Spleen (tissue), 11 donors: Measurements from ENCODE around the gene PTPN14. TPM values are rescaled to one million over a fixed set of nuclear protein-coding genes. Genes with fewer than 3 reads are reported as not detected.

Experiments used
- DNase-seq: peaks from one replicate; pipeline ENCODE4 v3.0.0-alpha.2; 2020
- H3K27ac ChIP-seq, 8 donors: fragments of 200-600 bp; sonication (generic) in 7 of 8; 1 replicate in 4 of 8; 2 replicates in 4 of 8; pipeline versions ENCODE4 v1.5.0 to v1.8.0; 2016 to 2021; ENCODE audit warnings: inconsistent platforms in 4 of 8, mild to moderate bottlenecking in 4 of 8, moderate library complexity in 1 of 8
- H3K27me3 ChIP-seq, 7 donors: fragments of 200-600 bp; sonication (generic) in 6 of 7; replicated peaks in 1 of 7; 1 replicate in 4 of 7; 2 replicates in 3 of 7; pipeline versions ENCODE4 v1.5.0 to v1.8.0; 2016 to 2021; ENCODE audit warnings: inconsistent platforms in 3 of 7, mild to moderate bottlenecking in 1 of 7
- H3K36me3 ChIP-seq, 6 donors: fragments of 200-600 bp; sonication (generic) in 5 of 6; 1 replicate in 4 of 6; 2 replicates in 2 of 6; pipeline versions ENCODE4 v1.5.0 to v1.8.0; 2016 to 2021; ENCODE audit warnings: inconsistent platforms in 2 of 6
- H3K4me1 ChIP-seq, 6 donors: fragments of 200-600 bp; sonication (generic) in 5 of 6; 1 replicate in 3 of 6; 2 replicates in 3 of 6; pipeline versions ENCODE4 v1.5.0 to v1.8.0; 2016 to 2021; ENCODE audit warnings: inconsistent platforms in 3 of 6
- H3K4me3 ChIP-seq, 8 donors: fragments of 200-600 bp; sonication (generic) in 7 of 8; 1 replicate in 4 of 8; 2 replicates in 4 of 8; pipeline versions ENCODE4 v1.5.0 to v1.8.0; 2016 to 2021; ENCODE audit warnings: inconsistent platforms in 4 of 8, mild to moderate bottlenecking in 4 of 8, moderate library complexity in 2 of 8
- H3K9me3 ChIP-seq, 8 donors: fragments of 200-600 bp; sonication (generic) in 7 of 8; 1 replicate in 4 of 8; 2 replicates in 4 of 8; pipeline versions ENCODE4 v1.5.0 to v1.8.0; 2016 to 2021; ENCODE audit warnings: inconsistent platforms in 4 of 8
- POLR2A ChIP-seq, 3 donors: fragments of 450-650 bp; IDR thresholded peaks; one replicate each; pipeline ENCODE4 v1.5.1; 2017; ENCODE audit warnings: antibody characterized with exemption in 3 of 3, mild to moderate bottlenecking in 1 of 3
- POLR2AphosphoS5 ChIP-seq, 3 donors: sonication (generic); formaldehyde crosslinking; IDR thresholded peaks; one replicate each; pipeline ENCODE4 v1.5.1; 2017; ENCODE audit warnings: antibody characterized with exemption in 3 of 3
- WGBS, 5 donors: extraction: QIAGEN DNeasy Blood & Tissue Kit in 3 of 5; methylation state at CpG; one replicate each; pipeline versions ENCODE4 v1.1.5 to v1.1.7; 2013 to 2018; 5-methylcytosine and 5-hydroxymethylcytosine counted together
- intact Hi-C: fragments of 100-400 bp; cut with DNase I; formaldehyde crosslinking; loops from one replicate; pipeline ENCODE4 v1.15.0; 2023; ENCODE audit warnings: low total_unique reads
- polyA plus RNA-seq, 3 donors: library from polyadenylated mRNA; stranded (reverse); fragments of 200-250 nt; gene quantifications; one replicate each; pipeline ENCODE4 v1.2.1, GENCODE V29; 2013
- total RNA-seq, 7 donors: library from RNA; depleted of rRNA in 3 of 7; stranded (reverse); fragments of >200 nt in 3 of 7; fragmentation: NEBNext Ultra II Directional in 4 of 7; extraction: Animal tissue kit (Norgen Biotek cat#: 25700) in 4 of 7; gene quantifications; one replicate each; pipeline versions ENCODE4 v1.1.0 to v1.2.1, GENCODE V29; 2016 to 2021
- TF ChIP-seq, protein P1 (sequence below), 11 experiments: fragments of 200-600 bp in 7 of 11; fragments of 450-650 bp in 4 of 11; sonication (generic) in 4 of 11; IDR thresholded peaks in 8 of 11; conservative IDR thresholded peaks in 3 of 11; 1 replicate in 7 of 11; 2 replicates in 4 of 11; pipeline versions ENCODE4 v1.4.0 to v1.8.0; 2016 to 2021; ENCODE audit warnings: antibody characterized with exemption in 11 of 11, inconsistent platforms in 4 of 11, mild to moderate bottlenecking in 1 of 11
- donor health status: healthy with polysubstance abuse.
- donor health status: DM: no; HTN: no; CAD: no; lungs with moderate emphysema.
- donor health status: DM: no; HTN: no; CAD: no.
- donor health status: Bipolar disorder and iron deficiency.
- donor health status: healthy.
- donor health status: DM: no; HTN: no; CAD: no.
- donor health status: DM: yes; HTN: yes; CAD: no.

Gene PTPN14
- total and polyA plus RNA-seq, 10 donors = 0.83 to 28.5 (median 16.8) TPM

DNA sequence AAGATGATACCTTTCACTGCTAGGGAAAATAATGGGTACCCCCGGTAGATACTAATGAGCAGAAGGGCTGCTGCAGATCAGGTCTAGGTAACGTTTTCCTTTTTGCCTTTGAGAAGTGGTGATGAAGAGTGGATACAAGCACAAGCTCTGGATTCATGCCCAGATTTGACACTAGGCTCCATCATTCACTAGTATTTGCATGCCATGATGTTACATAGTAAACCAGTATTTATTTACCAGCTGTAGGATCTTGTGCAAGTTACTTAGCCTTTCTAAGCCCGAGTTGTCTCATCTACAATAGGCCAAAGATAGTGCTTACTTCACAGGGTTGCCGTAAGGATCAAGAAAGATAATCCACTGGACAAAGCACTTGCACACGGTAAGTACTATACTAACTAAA lies 14.2 kb downstream of the PTPN14 start:
- Histone ChIP-seq H3K36me3 (no peaks in the 10 kb centered on the region), H3K4me3 (no peak overlapping the region), H3K27me3 (no peaks in the 10 kb centered on the region), H3K9me3 (no peaks in the 10 kb centered on the region), H3K27ac (no peak overlapping the region), H3K4me1 (peaks cover 0 to 7% (median 2%) of the 10 kb centered on the region in 6 donors)
- DNase-seq = no peak
- TF ChIP-seq, protein P1, sequence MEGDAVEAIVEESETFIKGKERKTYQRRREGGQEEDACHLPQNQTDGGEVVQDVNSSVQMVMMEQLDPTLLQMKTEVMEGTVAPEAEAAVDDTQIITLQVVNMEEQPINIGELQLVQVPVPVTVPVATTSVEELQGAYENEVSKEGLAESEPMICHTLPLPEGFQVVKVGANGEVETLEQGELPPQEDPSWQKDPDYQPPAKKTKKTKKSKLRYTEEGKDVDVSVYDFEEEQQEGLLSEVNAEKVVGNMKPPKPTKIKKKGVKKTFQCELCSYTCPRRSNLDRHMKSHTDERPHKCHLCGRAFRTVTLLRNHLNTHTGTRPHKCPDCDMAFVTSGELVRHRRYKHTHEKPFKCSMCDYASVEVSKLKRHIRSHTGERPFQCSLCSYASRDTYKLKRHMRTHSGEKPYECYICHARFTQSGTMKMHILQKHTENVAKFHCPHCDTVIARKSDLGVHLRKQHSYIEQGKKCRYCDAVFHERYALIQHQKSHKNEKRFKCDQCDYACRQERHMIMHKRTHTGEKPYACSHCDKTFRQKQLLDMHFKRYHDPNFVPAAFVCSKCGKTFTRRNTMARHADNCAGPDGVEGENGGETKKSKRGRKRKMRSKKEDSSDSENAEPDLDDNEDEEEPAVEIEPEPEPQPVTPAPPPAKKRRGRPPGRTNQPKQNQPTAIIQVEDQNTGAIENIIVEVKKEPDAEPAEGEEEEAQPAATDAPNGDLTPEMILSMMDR (IDR thresholded peaks at IDR 0.05 in 8 of 11, conservative IDR thresholded peaks at IDR 0.05 in 3 of 11) = no peak
- TF ChIP-seq POLR2A (IDR thresholded peaks at IDR 0.05) = no peak
- no peak for TF ChIP-seq POLR2AphosphoS5 (IDR thresholded peaks at IDR 0.05)
- 78 to 86% (median 83%) methylated on average over 5 of the region's 5 CpGs for WGBS, 5 donors
- intact Hi-C loops = no loop called here

DNA sequence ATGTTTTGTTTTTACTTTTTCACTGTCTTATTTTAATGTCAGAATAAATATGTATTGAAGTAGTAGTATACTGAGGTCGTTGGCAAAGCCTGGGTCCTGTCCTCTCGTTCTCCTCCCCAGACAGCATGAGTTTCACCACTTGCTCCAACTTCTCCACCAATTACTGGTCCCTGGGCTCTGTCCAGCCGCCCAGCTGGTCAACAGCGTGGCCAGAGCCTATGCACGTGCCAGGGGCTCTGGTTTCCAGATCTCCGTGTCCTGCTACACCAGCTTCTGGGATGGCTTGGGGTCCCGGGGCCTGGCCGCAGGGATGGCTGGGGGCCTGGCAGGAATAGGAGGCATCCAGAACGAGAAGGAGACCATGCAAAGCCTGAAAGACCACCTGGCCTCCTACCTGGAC lies 19.3 kb downstream of the PTPN14 start:
- intact Hi-C loops = no loop called here
- Histone ChIP-seq H3K4me1 (peaks cover 0 to 3% (median 1%) of the 10 kb centered on the region in 6 donors), H3K9me3 (no peaks in the 10 kb centered on the region), H3K36me3 (no peaks in the 10 kb centered on the region), H3K27ac (no peak overlapping the region), H3K4me3 (no peak overlapping the region), H3K27me3 (no peaks in the 10 kb centered on the region)
- 76 to 95% (median 84%) methylated on average over 9 of the region's 9 CpGs for WGBS, 5 donors
- DNase-seq = no peak
- TF ChIP-seq, protein P1 (IDR thresholded peaks at IDR 0.05 in 8 of 11, conservative IDR thresholded peaks at IDR 0.05 in 3 of 11) = no peak
- TF ChIP-seq POLR2A (IDR thresholded peaks at IDR 0.05) (no peak), POLR2AphosphoS5 (IDR thresholded peaks at IDR 0.05) (no peak)

DNA sequence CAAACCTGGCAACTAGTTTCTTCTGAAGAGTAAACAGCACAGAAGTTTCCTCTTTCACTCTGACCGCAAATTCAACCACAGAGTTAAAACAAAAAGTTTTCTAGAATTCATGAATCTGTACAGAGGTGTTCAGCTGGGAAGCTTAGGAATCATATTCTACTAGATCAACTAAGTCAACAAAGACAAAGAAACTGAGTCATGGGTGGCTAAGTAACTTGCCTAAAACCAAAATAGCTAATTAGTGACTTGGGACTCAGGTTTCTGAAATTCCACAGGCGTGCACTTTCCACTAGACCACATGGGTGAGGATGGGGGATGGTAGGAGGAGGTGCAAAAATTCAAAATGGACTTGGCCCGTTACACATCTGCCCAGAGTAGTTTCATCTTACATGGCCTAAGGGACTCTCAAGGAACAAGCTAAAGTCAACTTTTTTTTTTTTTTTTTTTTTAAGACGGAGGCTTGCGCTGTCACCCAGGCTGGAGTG lies 25.8 kb downstream of the PTPN14 start:
- intact Hi-C loops = no loop called here
- TF ChIP-seq POLR2A (IDR thresholded peaks at IDR 0.05) (no peak), POLR2AphosphoS5 (IDR thresholded peaks at IDR 0.05) (no peak)
- TF ChIP-seq, protein P1 (IDR thresholded peaks at IDR 0.05 in 8 of 11, conservative IDR thresholded peaks at IDR 0.05 in 3 of 11) = no peak
- 61 to 83% (median 73%) methylated on average over 3 to 5 of the region's 5 CpGs for WGBS, 5 donors
- DNase-seq = no peak
- Histone ChIP-seq H3K27me3 (peaks cover 0 to 4% (median 0%) of the 10 kb centered on the region in 7 donors), H3K36me3 (no peaks in the 10 kb centered on the region), H3K4me1 (no peaks in the 10 kb centered on the region), H3K4me3 (no peak overlapping the region), H3K9me3 (no peaks in the 10 kb centered on the region), H3K27ac (no peak overlapping the region)

DNA sequence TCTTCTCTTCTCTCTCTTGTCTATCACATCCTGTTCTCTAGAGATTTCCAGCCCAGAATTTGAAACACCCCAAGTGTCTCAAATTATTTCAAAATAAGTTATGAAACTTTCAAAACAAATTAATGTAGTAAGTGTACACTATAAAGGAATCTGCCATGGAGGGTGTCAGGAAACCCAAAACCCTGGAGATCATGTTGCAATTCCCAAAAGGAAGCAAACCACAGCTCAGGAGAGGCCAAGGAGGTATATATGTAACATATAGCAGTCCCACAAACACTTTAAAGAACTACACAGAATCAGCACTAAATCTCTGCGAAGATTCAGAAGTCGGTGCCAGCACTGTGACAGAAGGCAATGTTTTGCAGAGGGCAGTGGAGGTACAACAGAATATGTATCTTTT lies 26.6 kb downstream of the PTPN14 start:
- Histone ChIP-seq H3K4me1 (no peaks in the 10 kb centered on the region), H3K4me3 (no peak overlapping the region), H3K36me3 (no peaks in the 10 kb centered on the region), H3K27me3 (peaks cover 0 to 4% (median 0%) of the 10 kb centered on the region in 7 donors), H3K9me3 (no peaks in the 10 kb centered on the region), H3K27ac (no peak overlapping the region)
- WGBS, 5 donors = 57 to 69% (median 63%) methylated on average over 2 of the region's 2 CpGs
- TF ChIP-seq, protein P1 (IDR thresholded peaks at IDR 0.05 in 8 of 11, conservative IDR thresholded peaks at IDR 0.05 in 3 of 11) = no peak
- TF ChIP-seq POLR2A (IDR thresholded peaks at IDR 0.05) (no peak), POLR2AphosphoS5 (IDR thresholded peaks at IDR 0.05) (no peak)
- intact Hi-C loops = no loop called here
- no peak for DNase-seq
